ENCODE data around the gene SLC30A3.

SLC30A3 gene

GRCh38 chr2:27223416-27223815, 39.4 kb downstream of the SLC30A3 start:
- no peak for DNase-seq

- no peak for DNase-seq
Measured at GRCh38 chr2:27222407-27222806, 40.4 kb downstream of the SLC30A3 start.

GRCh38 chr2:27221166-27221565, 41.7 kb downstream of the SLC30A3 start:
- DNase-seq = no peak

- DNase-seq = no peak
Measured at GRCh38 chr2:27220091-27220490, 42.8 kb downstream of the SLC30A3 start.

GRCh38 chr2:27219091-27219490, 43.8 kb downstream of the SLC30A3 start:
- no peak for DNase-seq

GRCh38 chr2:27218614-27219013, 44.2 kb downstream of the SLC30A3 start:
- DNase-seq = no peak

- DNase-seq = peak; percentile 69 to 94
Measured at GRCh38 chr2:27217173-27218121, 45.4 kb downstream of the SLC30A3 start, which contains the start of gene CAD. TSS of gene CAD (plus strand) at chr2:27217369. CDS start at chr2:27217552, 183 bp downstream.

GRCh38 chr2:27216416-27217137, 46.3 kb downstream of the SLC30A3 start:
- DNase-seq = no peak

- DNase-seq = no peak
Measured at GRCh38 chr2:27214941-27215340, 47.9 kb downstream of the SLC30A3 start.

- DNase-seq = peak; percentile 41 to 71
Measured at GRCh38 chr2:27212626-27213471, 50.0 kb downstream of the SLC30A3 start.

GRCh38 chr2:27211943-27212625, 50.8 kb downstream of the SLC30A3 start, which contains the start of the genes ATRAID and SLC5A6:
TSS of gene ATRAID (plus strand) at chr2:27212041. CDS start at chr2:27212369, 328 bp downstream.
TSS of gene SLC5A6 (minus strand) at chr2:27212268. CDS start at chr2:27207650, 4,618 bp downstream.
- DNase-seq = peak; percentile 83 to 95

- DNase-seq = peak in 1 of 2 experiments; percentile 87
Measured at GRCh38 chr2:27211241-27211942, 51.5 kb downstream of the SLC30A3 start.

- no peak for DNase-seq
Measured at GRCh38 chr2:27209621-27210401, 53.0 kb downstream of the SLC30A3 start.

- no peak for DNase-seq
Measured at GRCh38 chr2:27208486-27209050, 54.3 kb downstream of the SLC30A3 start.

GRCh38 chr2:27206346-27206745, 56.5 kb downstream of the SLC30A3 start:
- no peak for DNase-seq

GRCh38 chr2:27205206-27205605, 57.6 kb downstream of the SLC30A3 start:
- DNase-seq = no peak

- DNase-seq = no peak
Measured at GRCh38 chr2:27204566-27204965, 58.3 kb downstream of the SLC30A3 start.

- DNase-seq = no peak
Measured at GRCh38 chr2:27203741-27204140, 59.1 kb downstream of the SLC30A3 start.

All from NCI-H526 (cell line).